Muscle of leg (tissue), 11 donors: ENCODE data around the gene KPTN. TPM values are rescaled to one million over a fixed set of nuclear protein-coding genes. Genes with fewer than 3 reads are reported as not detected.

ENCODE experiments used
- DNase-seq: peaks from one replicate; pipeline ENCODE4 v3.0.0; 2013
- H3K27ac ChIP-seq: one replicate; pipeline ENCODE4 v1.5.1; 2013; ENCODE audit warnings: mild to moderate bottlenecking, low read length, control low read depth
- H3K27me3 ChIP-seq: one replicate; pipeline ENCODE4 v1.6.1; 2013; ENCODE audit warnings: low read length; ENCODE audit not compliant: control insufficient read depth, insufficient read depth
- H3K36me3 ChIP-seq: one replicate; pipeline ENCODE4 v1.6.1; 2013; ENCODE audit warnings: low read length; ENCODE audit not compliant: control insufficient read depth, insufficient read depth
- H3K4me1 ChIP-seq: one replicate; pipeline ENCODE4 v1.6.1; 2013; ENCODE audit warnings: low read length; ENCODE audit not compliant: control insufficient read depth, insufficient read depth
- H3K4me3 ChIP-seq: one replicate; pipeline ENCODE4 v1.5.1; 2013; ENCODE audit warnings: low read length, control low read depth
- H3K9me3 ChIP-seq: replicated peaks from 2 replicates; pipeline ENCODE4 v1.6.1; 2013; ENCODE audit warnings: low read depth, low read length; ENCODE audit not compliant: control insufficient read depth
- WGBS: methylation state at CpG from one replicate; pipeline ENCODE4 v1.1.5; 2013; ENCODE audit warnings: missing lambda C conversion rate; ENCODE audit not compliant: insufficient coverage; 5-methylcytosine and 5-hydroxymethylcytosine counted together
- polyA plus RNA-seq, 8 donors: library from polyadenylated mRNA; unstranded; fragments of 120-200 nt; gene quantifications; one replicate each; pipeline versions ENCODE4 v1.2.1 to v1.2.3, GENCODE V29; 2013; ENCODE audit warnings: inconsistent platforms in 1 of 8, low replicate concordance in 1 of 8; ENCODE audit not compliant: insufficient read length in 8 of 8, insufficient read depth in 1 of 8
- total RNA-seq: library from RNA; stranded (reverse); fragments of 120-200 nt; gene quantifications from one replicate; pipeline ENCODE4 v1.2.4, GENCODE V29; 2013

Gene KPTN
- total and polyA plus RNA-seq, 9 donors: 5.4 to 12.0 (median 8.7) TPM

DNA sequence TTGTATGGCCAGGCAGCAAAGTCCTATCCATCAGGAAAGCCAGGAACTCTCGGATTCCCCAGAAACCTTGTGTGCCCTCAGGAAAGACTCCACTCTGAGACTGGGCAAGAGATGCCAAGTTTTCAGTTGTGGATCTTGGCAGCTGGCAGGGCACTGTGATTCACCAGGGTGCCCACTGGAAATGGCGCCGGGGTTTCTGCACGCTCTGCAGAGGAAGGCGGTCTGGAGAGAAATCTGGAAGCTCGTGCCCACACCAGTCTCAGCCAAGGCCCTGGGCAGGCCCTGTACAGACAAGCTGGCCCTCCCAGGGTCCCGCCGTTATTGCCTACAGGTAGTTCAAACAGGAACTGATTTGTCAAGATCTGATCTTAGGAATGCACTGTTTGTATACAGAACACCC is 26.0 kb upstream of the KPTN start:
- Histone ChIP-seq H3K36me3 (peaks cover 13% of the 10 kb centered on the region), H3K27ac (no peak overlapping the region), H3K4me1 (peaks cover 84% of the 10 kb centered on the region), H3K4me3 (no peak overlapping the region), H3K9me3 (no peaks in the 10 kb centered on the region), H3K27me3 (no peaks in the 10 kb centered on the region)
- no peak for DNase-seq
- 82% methylated on average over 8 of the region's 8 CpGs for WGBS

DNA sequence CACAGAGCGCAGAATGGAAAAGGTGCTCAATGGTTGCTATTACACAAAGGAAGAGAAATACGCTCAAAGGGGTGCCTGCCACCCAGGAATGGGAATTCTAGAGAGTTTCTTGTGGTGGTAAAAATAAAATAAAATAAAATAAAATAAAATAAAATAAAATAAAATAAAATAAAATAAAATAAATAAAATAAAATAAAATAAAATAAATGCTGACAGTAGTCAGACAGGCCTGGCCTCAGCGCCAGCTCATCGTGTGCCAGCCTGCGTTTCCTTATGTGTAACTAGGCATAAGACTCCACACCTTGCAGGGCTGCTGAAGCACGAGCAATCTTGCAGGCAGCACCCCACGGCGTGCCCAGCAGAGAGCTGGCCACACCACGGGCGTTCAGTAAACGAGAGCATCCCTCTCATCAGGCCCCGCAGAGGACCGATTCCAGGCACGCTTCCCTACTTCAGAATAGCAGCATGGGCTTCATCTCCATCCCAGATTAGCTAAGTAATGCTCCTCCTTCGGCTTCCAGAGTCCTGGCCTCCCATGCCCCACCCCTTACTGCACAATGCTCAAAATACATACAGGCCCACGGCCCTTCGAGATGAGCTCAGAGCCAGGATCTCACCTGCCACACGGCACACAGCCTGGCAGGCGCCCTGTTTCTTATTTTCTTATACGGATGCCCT is 25.3 kb upstream of the KPTN start:
- Histone ChIP-seq H3K9me3 (no peaks in the 10 kb centered on the region), H3K27me3 (no peaks in the 10 kb centered on the region), H3K4me1 (peaks cover 83% of the 10 kb centered on the region), H3K4me3 (no peak overlapping the region), H3K27ac (no peak overlapping the region), H3K36me3 (peaks cover 13% of the 10 kb centered on the region)
- WGBS: 85% methylated on average over 19 of the region's 20 CpGs
- no peak for DNase-seq

DNA sequence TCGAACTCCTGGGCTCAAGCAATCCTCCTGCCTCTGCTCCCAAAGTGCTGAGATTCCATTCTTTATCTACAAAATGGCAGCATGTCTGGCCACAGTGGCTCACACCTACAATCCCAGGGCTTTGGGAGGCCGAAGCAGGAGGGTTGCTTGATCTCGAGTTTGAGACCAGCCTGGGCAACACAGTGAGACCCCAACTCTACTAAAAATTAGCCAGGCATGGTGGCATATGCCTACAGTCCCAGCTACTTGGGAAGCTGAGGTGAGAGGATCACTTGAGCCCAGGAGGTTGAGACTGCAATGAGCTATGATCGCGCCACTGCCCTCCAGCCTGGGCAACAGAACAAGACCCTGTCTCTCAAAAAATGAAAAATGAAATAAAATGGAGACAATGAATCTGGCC is 24.7 kb upstream of the KPTN start:
- H3K36me3 ChIP-seq: peaks cover 17% of the 10 kb centered on the region
- WGBS: 89% methylated on average over 2 of the region's 5 CpGs
- H3K27ac ChIP-seq: no peak overlapping the region
- no peak for DNase-seq
- no peaks in the 10 kb centered on the region for H3K27me3 ChIP-seq
- H3K9me3 ChIP-seq: no peaks in the 10 kb centered on the region
- H3K4me1 ChIP-seq: peaks cover 77% of the 10 kb centered on the region
- no peak overlapping the region for H3K4me3 ChIP-seq

GRCh38 chr19:47507924-47508553 is 24.0 kb upstream of the KPTN start:
- Histone ChIP-seq H3K9me3 (no peaks in the 10 kb centered on the region), H3K27me3 (no peaks in the 10 kb centered on the region), H3K36me3 (peaks cover 24% of the 10 kb centered on the region), H3K27ac (peak overlapping the region; percentile 89), H3K4me1 (peaks cover 70% of the 10 kb centered on the region), H3K4me3 (no peak overlapping the region)
- 59% methylated on average over 9 of the region's 11 CpGs for WGBS
- peak; percentile 26 for DNase-seq

DNA sequence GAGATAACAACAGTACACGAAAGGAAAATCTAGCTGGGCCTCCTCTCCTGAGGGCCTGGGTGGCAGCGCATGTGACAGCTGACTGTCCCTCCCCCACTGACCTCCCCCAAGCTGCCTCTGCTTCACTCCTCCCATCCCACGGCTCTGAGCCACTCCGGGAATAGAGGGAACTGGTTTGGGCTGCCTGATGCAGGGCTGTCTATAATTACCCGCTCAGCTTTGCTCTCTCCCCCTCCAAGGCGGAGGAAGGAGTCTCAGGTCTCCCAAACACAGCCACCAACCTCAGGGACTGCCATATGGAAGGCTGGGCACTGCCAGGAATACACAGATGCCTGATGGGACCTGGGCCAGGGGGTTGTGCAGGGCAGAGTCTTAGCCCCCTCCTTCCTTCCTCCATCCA is 23.0 kb upstream of the KPTN start:
- peak; percentile 73 for DNase-seq
- H3K27me3 ChIP-seq: no peaks in the 10 kb centered on the region
- H3K27ac ChIP-seq: peak overlapping the region; percentile 89
- no peaks in the 10 kb centered on the region for H3K9me3 ChIP-seq
- peaks cover 61% of the 10 kb centered on the region for H3K4me1 ChIP-seq
- no CpG with 5 or more reads among the region's 6 CpGs for WGBS
- no peak overlapping the region for H3K4me3 ChIP-seq
- H3K36me3 ChIP-seq: peaks cover 32% of the 10 kb centered on the region

- 71% methylated on average over 6 of the region's 8 CpGs for WGBS
- Histone ChIP-seq H3K27ac (peak overlapping the region; percentile 89), H3K36me3 (peaks cover 36% of the 10 kb centered on the region), H3K9me3 (no peaks in the 10 kb centered on the region), H3K4me3 (no peak overlapping the region), H3K27me3 (no peaks in the 10 kb centered on the region), H3K4me1 (peaks cover 55% of the 10 kb centered on the region)
- DNase-seq: no peak
Observed at GRCh38 chr19:47506459-47506858, 22.4 kb upstream of the KPTN start.

- no peak for DNase-seq
- WGBS: 90% methylated on average over 2 of the region's 6 CpGs
- no peak overlapping the region for H3K4me3 ChIP-seq
- no peaks in the 10 kb centered on the region for H3K9me3 ChIP-seq
- H3K4me1 ChIP-seq: peaks cover 55% of the 10 kb centered on the region
- no peaks in the 10 kb centered on the region for H3K27me3 ChIP-seq
- H3K36me3 ChIP-seq: peaks cover 42% of the 10 kb centered on the region
- no peak overlapping the region for H3K27ac ChIP-seq
Observed at GRCh38 chr19:47505506-47505905, 21.5 kb upstream of the KPTN start.

DNA sequence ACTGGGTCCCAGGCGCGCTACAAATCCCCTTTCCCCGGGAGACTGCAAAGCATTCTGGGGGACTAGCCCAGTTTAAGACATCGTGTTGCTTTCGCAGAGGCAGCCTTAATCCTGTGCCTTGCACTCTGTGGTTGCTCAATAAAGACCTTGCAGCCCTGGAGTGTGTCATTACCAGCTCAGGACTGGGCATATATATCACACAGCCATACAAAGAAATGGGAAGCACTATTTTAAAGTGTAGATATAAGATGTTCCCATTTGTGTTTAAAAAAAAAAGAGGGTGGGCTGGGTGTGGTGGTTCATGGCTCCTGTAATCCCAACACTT is 19.8 kb upstream of the KPTN start:
- H3K4me3 ChIP-seq: no peak overlapping the region
- H3K27ac ChIP-seq: no peak overlapping the region
- no peaks in the 10 kb centered on the region for H3K27me3 ChIP-seq
- WGBS: 69% methylated on average over 5 of the region's 5 CpGs
- DNase-seq: no peak
- peaks cover 49% of the 10 kb centered on the region for H3K36me3 ChIP-seq
- H3K9me3 ChIP-seq: no peaks in the 10 kb centered on the region
- peaks cover 60% of the 10 kb centered on the region for H3K4me1 ChIP-seq

DNA sequence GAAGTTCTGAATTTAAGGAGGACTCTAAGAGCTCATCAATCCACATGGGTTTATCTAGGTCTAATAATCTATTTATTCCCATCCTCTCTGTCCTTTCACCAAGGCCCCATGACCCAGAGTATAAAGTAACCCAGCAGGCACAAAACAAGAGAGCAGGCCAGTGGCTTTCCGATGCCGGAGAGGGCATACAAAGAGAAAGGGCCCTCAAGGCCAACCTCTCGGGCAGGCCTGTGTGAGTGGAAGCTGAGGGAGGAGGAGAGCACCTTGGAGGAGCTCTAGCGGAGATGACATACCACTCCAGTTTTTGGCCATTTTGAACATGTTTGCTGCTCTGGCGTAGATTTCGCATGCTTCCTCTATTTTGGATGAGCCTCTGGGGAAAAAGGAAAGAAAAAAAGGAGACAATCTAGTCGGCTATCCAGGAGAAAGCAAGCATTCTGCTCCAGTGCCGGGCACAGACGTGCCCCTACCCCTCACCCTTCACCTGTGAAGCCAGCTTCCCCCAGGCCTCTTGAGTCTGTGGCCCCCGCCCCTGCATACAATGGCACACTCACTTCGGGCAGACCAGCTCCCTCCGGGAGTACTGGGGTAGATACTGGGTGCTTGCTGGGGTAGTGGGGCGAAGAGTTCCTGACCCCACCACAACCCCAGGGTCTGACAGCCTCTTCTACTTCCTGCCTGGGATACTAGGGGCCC is 19.3 kb upstream of the KPTN start:
- Histone ChIP-seq H3K27me3 (no peaks in the 10 kb centered on the region), H3K4me1 (peaks cover 60% of the 10 kb centered on the region), H3K27ac (no peak overlapping the region), H3K36me3 (peaks cover 54% of the 10 kb centered on the region), H3K9me3 (no peaks in the 10 kb centered on the region), H3K4me3 (no peak overlapping the region)
- DNase-seq: no peak
- 78% methylated on average over 6 of the region's 13 CpGs for WGBS
